K562 (cell line): ENCODE data around the gene BCL3. TPM values are rescaled to one million over a fixed set of nuclear protein-coding genes. Genes with fewer than 3 reads are reported as not detected.
A peak's percentile ranks its signal among the peaks of the same experiment; 100 is the strongest.

ENCODE experiments used
- CBX2 ChIP-seq: fragments of 200-600 bp; sonication (generic); IDR thresholded peaks from one replicate; pipeline ENCODE4 v1.6.1; 2012; ENCODE audit warnings: mild to moderate bottlenecking, low read length, inconsistent platforms; ENCODE audit not compliant: insufficient read depth, poor library complexity, severe bottlenecking
- CC2D1A ChIP-seq: fragments of 450-650 bp; IDR thresholded peaks from 2 replicates; pipeline ENCODE4 v1.6.1; 2017; ENCODE audit warnings: mild to moderate bottlenecking
- HDAC8 ChIP-seq: fragments of 450-650 bp; IDR thresholded peaks from 2 replicates; pipeline ENCODE4 v1.6.1; 2016; ENCODE audit warnings: mild to moderate bottlenecking, missing genetic modification characterization, moderate library complexity, missing compliant biosample characterization
- MCM5 ChIP-seq: fragments of 450-650 bp; IDR thresholded peaks from 2 replicates; pipeline ENCODE4 v1.6.1; 2016; ENCODE audit warnings: low read depth
- SIN3A ChIP-seq, 2 experiments: fragments of 150-350 bp in 1 of 2; IDR thresholded peaks; 2 replicates each; pipeline ENCODE4 v1.6.1; 2011 to 2016; ENCODE audit warnings: borderline replicate concordance in 2 of 2, low read depth in 2 of 2, low read length in 2 of 2, mild to moderate bottlenecking in 2 of 2, moderate library complexity in 2 of 2; ENCODE audit not compliant: control insufficient read depth in 1 of 2
- SMAD2 ChIP-seq: fragments of 150-350 bp; IDR thresholded peaks from 2 replicates; pipeline ENCODE4 v1.6.1; 2014; ENCODE audit warnings: low read depth, mild to moderate bottlenecking, low read length
- TBP ChIP-seq: optimal IDR thresholded peaks from 2 replicates; pipeline ENCODE3; 2011; ENCODE audit warnings: low read depth, low read length, improper control_type of control experiment
- TEAD4 ChIP-seq, 2 experiments: sonication (generic) in 1 of 2; formaldehyde crosslinking in 1 of 2; IDR thresholded peaks; 2 replicates each; pipeline versions ENCODE4 v1.6.1 to v1.8.0; 2012 to 2022; ENCODE audit warnings: borderline replicate concordance in 1 of 2, inconsistent platforms in 1 of 2, low read length in 1 of 2, mild to moderate bottlenecking in 1 of 2, missing genetic modification reagents in 1 of 2
- XRCC3 ChIP-seq: fragments of 450-650 bp; IDR thresholded peaks from 2 replicates; pipeline ENCODE4 v1.6.1; 2017; ENCODE audit warnings: mild to moderate bottlenecking, moderate library complexity
- ZNF24 ChIP-seq: fragments of 450-650 bp; IDR thresholded peaks from 2 replicates; pipeline ENCODE4 v1.6.1; 2016
- ZZZ3 ChIP-seq: fragments of 450-650 bp; IDR thresholded peaks from 2 replicates; pipeline ENCODE4 v1.6.1; 2016; ENCODE audit warnings: antibody characterized with exemption, mild to moderate bottlenecking, moderate library complexity
- polyA plus RNA-seq, 8 experiments: library from polyadenylated mRNA; depleted of rRNA in 4 of 8; stranded (reverse) in 5 of 8; unstranded in 3 of 8; fragments of >200 nt; fragmentation: Nextera tagmentation in 2 of 8; fragmentation: Illumina TruSeq in 1 of 8; extraction: Ambion mirVana in 2 of 8; extraction: Trizol in 1 of 8; gene quantifications; 2 replicates each; pipeline versions ENCODE4 v1.2.1 to v1.2.3, GENCODE V29; 2011 to 2014; ENCODE audit warnings: inconsistent platforms in 1 of 8, missing spikeins in 1 of 8
- total RNA-seq, 7 experiments: library from RNA; depleted of rRNA in 6 of 7; stranded (reverse); fragments of >200 nt in 6 of 7; fragmentation: Illumina TruSeq in 2 of 7; extraction: Trizol in 2 of 7; gene quantifications; 2 replicates each; pipeline versions ENCODE4 v1.2.1 to v1.2.3, GENCODE V29; 2011 to 2021; ENCODE audit warnings: low replicate concordance in 1 of 7
- TF ChIP-seq, protein P1 (sequence below): conservative IDR thresholded peaks from 2 replicates; pipeline ENCODE4 v1.6.1; 2011; ENCODE audit warnings: low read depth, mild to moderate bottlenecking, low read length; ENCODE audit not compliant: control insufficient read depth
- TF ChIP-seq, protein P2 (sequence below): sonication (generic); formaldehyde crosslinking; IDR thresholded peaks from 2 replicates; pipeline ENCODE4 v1.8.0; 2022; ENCODE audit warnings: missing genetic modification reagents, mild to moderate bottlenecking, moderate library complexity, borderline replicate concordance
- TF ChIP-seq, protein P3 (sequence below): fragments of 250-450 bp; sonication (Bioruptor Pico); IDR thresholded peaks from 2 replicates; pipeline ENCODE4 v1.4.0; 2020; ENCODE audit warnings: mild to moderate bottlenecking, moderate library complexity
- TF ChIP-seq, protein P4 (sequence below): fragments of 250-450 bp; sonication (Bioruptor Pico); IDR thresholded peaks from 2 replicates; pipeline ENCODE4 v1.8.0; 2021; ENCODE audit warnings: mild to moderate bottlenecking, moderate library complexity
- TF ChIP-seq, protein P5 (sequence below): fragments of 250-450 bp; sonication (Bioruptor Pico); IDR thresholded peaks from 2 replicates; pipeline ENCODE4 v1.6.1; 2021; ENCODE audit warnings: mild to moderate bottlenecking
- TF ChIP-seq, protein P6 (sequence below): fragments of 250-450 bp; sonication (Bioruptor Pico); IDR thresholded peaks from 2 replicates; pipeline ENCODE4 v1.8.0; 2022; ENCODE audit warnings: inconsistent platforms

BCL3 gene
- total and polyA plus RNA-seq, 9 of the 15 experiments (the other 6 are each of a cell fraction or from before 2014, with no cell fraction given) = 0.03 to 2.4 (median 0.50) TPM; not detected in 1

DNA sequence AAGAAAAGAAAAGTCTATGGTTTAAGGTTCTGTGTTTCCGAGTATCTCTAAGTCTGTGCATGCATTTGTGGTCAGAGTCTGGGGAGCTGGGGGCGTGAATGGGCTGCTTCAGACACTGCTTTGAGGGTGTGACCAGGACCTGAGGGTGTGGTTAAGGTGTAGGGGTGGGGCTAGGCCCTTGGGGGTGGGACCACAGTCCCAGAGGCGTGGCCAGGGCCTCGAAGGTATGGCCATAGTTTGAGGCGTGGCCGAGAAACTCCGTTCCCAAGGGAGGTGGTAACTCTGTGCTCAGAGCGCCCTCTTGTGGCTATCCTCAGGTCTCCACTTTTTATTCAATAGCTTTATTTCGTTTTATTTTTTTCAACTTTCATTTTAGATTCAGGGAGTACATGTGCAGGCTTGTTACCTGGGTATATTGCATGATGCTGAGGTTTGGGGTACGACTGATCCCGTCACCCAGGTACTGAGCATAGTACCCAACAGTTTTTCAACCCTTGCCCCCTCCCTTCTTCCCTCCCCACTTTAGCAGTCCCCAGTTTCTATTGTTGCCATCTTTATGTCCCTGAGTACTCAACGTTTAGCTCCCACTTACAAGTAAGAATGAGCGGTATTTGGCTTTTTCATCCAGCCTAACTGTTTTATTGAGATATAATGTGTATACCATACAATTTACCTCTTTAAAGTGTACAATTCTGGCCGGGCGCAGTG is 22.2 kb downstream of the BCL3 start (continued):
- TF ChIP-seq, protein P1, sequence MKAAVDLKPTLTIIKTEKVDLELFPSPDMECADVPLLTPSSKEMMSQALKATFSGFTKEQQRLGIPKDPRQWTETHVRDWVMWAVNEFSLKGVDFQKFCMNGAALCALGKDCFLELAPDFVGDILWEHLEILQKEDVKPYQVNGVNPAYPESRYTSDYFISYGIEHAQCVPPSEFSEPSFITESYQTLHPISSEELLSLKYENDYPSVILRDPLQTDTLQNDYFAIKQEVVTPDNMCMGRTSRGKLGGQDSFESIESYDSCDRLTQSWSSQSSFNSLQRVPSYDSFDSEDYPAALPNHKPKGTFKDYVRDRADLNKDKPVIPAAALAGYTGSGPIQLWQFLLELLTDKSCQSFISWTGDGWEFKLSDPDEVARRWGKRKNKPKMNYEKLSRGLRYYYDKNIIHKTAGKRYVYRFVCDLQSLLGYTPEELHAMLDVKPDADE = no peak
- TF ChIP-seq TBP = no peak
- TF ChIP-seq, protein P2, sequence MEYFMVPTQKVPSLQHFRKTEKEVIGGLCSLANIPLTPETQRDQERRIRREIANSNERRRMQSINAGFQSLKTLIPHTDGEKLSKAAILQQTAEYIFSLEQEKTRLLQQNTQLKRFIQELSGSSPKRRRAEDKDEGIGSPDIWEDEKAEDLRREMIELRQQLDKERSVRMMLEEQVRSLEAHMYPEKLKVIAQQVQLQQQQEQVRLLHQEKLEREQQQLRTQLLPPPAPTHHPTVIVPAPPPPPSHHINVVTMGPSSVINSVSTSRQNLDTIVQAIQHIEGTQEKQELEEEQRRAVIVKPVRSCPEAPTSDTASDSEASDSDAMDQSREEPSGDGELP (CRISPR knock-in tag) = peak; percentile 49; the same call in 1 of the 2 replicates
- TF ChIP-seq CBX2 = no peak
- no peak for TF ChIP-seq HDAC8
- no peak for TF ChIP-seq SIN3A (IDR thresholded peaks at IDR 0.05; ENCODE audit: borderline replicate concordance in 2 of 2, control insufficient read depth in 1 of 2, low read depth in 2 of 2, low read length in 2 of 2)
- TF ChIP-seq, protein P3, sequence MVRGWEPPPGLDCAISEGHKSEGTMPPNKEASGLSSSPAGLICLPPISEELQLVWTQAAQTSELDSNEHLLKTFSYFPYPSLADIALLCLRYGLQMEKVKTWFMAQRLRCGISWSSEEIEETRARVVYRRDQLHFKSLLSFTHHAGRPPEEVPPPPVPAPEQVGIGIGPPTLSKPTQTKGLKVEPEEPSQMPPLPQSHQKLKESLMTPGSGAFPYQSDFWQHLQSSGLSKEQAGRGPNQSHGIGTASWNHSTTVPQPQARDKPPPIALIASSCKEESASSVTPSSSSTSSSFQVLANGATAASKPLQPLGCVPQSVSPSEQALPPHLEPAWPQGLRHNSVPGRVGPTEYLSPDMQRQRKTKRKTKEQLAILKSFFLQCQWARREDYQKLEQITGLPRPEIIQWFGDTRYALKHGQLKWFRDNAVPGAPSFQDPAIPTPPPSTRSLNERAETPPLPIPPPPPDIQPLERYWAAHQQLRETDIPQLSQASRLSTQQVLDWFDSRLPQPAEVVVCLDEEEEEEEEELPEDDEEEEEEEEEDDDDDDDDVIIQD (CRISPR knock-in tag) = no peak
- TF ChIP-seq TEAD4 (IDR thresholded peaks at IDR 0.05; ENCODE audit: low read length) = 0 out of 2 replicates have a peak, but pooled peaks have one; percentile 6
- no peak for TF ChIP-seq TEAD4 (CRISPR knock-in tag; IDR thresholded peaks at IDR 0.05; ENCODE audit: borderline replicate concordance)
- no peak for TF ChIP-seq SMAD2
- no peak for TF ChIP-seq ZZZ3
- TF ChIP-seq ZNF24 = no peak
- no peak for TF ChIP-seq XRCC3
- TF ChIP-seq, protein P4, sequence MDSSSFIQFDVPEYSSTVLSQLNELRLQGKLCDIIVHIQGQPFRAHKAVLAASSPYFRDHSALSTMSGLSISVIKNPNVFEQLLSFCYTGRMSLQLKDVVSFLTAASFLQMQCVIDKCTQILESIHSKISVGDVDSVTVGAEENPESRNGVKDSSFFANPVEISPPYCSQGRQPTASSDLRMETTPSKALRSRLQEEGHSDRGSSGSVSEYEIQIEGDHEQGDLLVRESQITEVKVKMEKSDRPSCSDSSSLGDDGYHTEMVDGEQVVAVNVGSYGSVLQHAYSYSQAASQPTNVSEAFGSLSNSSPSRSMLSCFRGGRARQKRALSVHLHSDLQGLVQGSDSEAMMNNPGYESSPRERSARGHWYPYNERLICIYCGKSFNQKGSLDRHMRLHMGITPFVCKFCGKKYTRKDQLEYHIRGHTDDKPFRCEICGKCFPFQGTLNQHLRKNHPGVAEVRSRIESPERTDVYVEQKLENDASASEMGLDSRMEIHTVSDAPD = no peak
- TF ChIP-seq MCM5 = no peak
- TF ChIP-seq, protein P5, sequence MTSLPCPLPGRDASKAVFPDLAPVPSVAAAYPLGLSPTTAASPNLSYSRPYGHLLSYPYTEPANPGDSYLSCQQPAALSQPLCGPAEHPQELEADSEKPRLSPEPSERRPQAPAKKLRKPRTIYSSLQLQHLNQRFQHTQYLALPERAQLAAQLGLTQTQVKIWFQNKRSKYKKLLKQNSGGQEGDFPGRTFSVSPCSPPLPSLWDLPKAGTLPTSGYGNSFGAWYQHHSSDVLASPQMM = no peak
- TF ChIP-seq CC2D1A = peak; percentile 87
- TF ChIP-seq, protein P6, sequence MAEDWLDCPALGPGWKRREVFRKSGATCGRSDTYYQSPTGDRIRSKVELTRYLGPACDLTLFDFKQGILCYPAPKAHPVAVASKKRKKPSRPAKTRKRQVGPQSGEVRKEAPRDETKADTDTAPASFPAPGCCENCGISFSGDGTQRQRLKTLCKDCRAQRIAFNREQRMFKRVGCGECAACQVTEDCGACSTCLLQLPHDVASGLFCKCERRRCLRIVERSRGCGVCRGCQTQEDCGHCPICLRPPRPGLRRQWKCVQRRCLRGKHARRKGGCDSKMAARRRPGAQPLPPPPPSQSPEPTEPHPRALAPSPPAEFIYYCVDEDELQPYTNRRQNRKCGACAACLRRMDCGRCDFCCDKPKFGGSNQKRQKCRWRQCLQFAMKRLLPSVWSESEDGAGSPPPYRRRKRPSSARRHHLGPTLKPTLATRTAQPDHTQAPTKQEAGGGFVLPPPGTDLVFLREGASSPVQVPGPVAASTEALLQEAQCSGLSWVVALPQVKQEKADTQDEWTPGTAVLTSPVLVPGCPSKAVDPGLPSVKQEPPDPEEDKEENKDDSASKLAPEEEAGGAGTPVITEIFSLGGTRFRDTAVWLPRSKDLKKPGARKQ (CRISPR knock-in tag) = no peak
